Stimulated activated CD4-positive, alpha-beta T cell treated with anti-CD3 and anti-CD28 coated beads, Interleukin-4, amount 100 ng/mL, for 4 hours (primary cell): Measurements from ENCODE around the gene CD109.

Experiments used
- DNase-seq, 2 experiments: peaks; one replicate each; pipeline ENCODE4 v3.0.0-alpha.2; 2020

The CD109 gene

GRCh38 chr6:73870907-73871306, 174.9 kb downstream of the CD109 start:
- no peak for DNase-seq

- DNase-seq: no peak
Observed at GRCh38 chr6:73873081-73873480, 177.1 kb downstream of the CD109 start.
